Nephron (organoid): ENCODE data around the gene MRE11.

Experiments used
- H3K27ac Mint-ChIP-seq, 3 experiments: 2 replicates each; pipeline ENCODE4 v1.8.0; 2020; ENCODE audit warnings: mixed read lengths in 3 of 3, mild to moderate bottlenecking in 2 of 3, moderate library complexity in 1 of 3
- H3K27me3 Mint-ChIP-seq: 2 replicates; pipeline ENCODE4 v1.8.0; 2021; ENCODE audit warnings: low read depth, mild to moderate bottlenecking, moderate library complexity, mixed read lengths
- H3K36me3 Mint-ChIP-seq: 2 replicates; pipeline ENCODE4 v1.8.0; 2020; ENCODE audit warnings: low read depth, mixed read lengths
- H3K4me1 Mint-ChIP-seq: 2 replicates; pipeline ENCODE4 v1.8.0; 2020; ENCODE audit warnings: mixed read lengths
- H3K4me3 Mint-ChIP-seq, 3 experiments: 2 replicates each; pipeline ENCODE4 v1.8.0; 2020; ENCODE audit warnings: mild to moderate bottlenecking in 3 of 3, mixed read lengths in 3 of 3, moderate library complexity in 2 of 3
- H3K9me3 Mint-ChIP-seq: 2 replicates; pipeline ENCODE4 v1.8.0; 2020; ENCODE audit warnings: mixed read lengths
- TF ChIP-seq, protein P1 (sequence below), 3 experiments: fragments of 200-600 bp; sonication (generic); IDR thresholded peaks; one replicate each; pipeline ENCODE4 v1.5.0; 2021; ENCODE audit warnings: antibody characterized with exemption in 3 of 3; ENCODE audit not compliant: unreplicated experiment in 3 of 3

MRE11 gene

DNA sequence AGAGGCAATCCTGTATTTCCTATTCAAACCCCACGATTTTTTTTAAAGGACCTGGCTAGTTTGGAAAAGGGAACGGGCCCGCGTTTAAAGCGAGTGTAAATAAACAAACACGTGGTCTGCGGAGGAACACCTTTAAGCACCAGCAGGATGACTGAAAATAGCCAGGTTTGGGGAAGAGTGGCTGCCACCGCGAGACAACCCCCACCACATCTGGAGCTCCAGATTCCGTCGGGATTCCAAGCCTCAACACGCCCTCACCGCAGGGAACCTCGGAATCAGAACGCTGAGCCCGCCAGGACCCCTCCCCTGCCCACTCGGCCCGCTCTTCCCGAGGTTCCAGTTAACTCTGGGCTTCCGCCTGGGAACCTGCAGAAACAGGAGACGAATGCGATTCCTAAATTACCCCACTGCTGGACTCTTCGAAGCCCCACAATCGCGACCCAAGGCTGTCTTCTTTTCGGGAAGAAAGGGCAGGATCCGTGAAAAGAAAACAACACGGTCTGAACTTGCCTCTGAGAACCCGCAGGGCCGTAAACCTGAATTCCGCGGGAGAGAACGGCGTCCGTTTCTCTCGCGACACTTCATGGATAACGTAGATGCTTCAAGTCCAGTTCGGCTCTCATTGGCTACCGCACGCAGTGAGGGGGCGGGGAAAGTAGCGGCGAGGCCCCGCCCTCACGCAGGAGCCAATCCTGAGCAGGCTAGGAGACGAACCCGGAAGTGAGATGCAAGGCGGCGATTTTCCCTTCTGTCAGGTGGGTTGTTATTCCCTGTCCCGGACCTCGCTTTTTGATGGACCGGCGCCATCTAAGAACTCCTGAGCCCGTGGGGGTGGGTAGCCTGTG lies at the start of gene MRE11, which contains the start of gene ANKRD49:
Gene MRE11 (minus strand): TSS at position 564 of the 845 bp plus-strand sequence. CDS start 1,043 bp downstream, outside the sequence.
Gene ANKRD49 (plus strand): TSS at position 704 of the 845 bp plus-strand sequence. CDS start 2,710 bp downstream, outside the sequence.
- TF ChIP-seq, protein P1, sequence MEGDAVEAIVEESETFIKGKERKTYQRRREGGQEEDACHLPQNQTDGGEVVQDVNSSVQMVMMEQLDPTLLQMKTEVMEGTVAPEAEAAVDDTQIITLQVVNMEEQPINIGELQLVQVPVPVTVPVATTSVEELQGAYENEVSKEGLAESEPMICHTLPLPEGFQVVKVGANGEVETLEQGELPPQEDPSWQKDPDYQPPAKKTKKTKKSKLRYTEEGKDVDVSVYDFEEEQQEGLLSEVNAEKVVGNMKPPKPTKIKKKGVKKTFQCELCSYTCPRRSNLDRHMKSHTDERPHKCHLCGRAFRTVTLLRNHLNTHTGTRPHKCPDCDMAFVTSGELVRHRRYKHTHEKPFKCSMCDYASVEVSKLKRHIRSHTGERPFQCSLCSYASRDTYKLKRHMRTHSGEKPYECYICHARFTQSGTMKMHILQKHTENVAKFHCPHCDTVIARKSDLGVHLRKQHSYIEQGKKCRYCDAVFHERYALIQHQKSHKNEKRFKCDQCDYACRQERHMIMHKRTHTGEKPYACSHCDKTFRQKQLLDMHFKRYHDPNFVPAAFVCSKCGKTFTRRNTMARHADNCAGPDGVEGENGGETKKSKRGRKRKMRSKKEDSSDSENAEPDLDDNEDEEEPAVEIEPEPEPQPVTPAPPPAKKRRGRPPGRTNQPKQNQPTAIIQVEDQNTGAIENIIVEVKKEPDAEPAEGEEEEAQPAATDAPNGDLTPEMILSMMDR (IDR thresholded peaks at IDR 0.05; ENCODE audit: unreplicated experiment in 3 of 3) = no peak
- Mint-ChIP-seq H3K27me3 (no peaks in the 10 kb centered on the region), H3K4me3 (peak within 1 kb of the TSS; percentile 87 to 97 (median 92)), H3K4me1 (peaks cover 22% of the 10 kb centered on the region), H3K27ac (peak within 1 kb of the TSS; percentile 87 to 95 (median 94)), H3K9me3 (no peaks in the 10 kb centered on the region), H3K36me3 (peaks cover 32% of the 10 kb centered on the region)

DNA sequence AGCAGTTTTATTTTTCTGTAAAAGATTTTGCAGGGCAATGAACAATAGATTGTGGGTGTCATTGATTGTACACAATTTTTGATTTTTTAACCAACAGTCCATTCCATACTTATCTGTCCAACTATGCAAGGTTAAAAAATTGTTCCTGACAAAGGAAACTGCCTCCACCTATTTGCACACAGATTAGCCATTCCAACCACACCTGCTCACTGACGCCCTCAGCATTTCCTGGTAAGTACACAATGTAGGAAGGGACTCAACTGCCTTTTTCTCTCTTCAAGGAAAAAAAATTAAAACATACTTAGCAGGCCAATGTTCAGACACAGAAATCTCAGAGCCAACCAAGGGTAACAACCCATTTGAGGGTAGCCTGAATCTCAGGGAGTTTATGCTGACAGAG lies 45.8 kb upstream of the MRE11 start:
- H3K4me1 Mint-ChIP-seq = peaks cover 12% of the 10 kb centered on the region
- H3K27ac Mint-ChIP-seq = no peak overlapping the region
- peaks cover 11% of the 10 kb centered on the region for H3K27me3 Mint-ChIP-seq
- no peaks in the 10 kb centered on the region for H3K9me3 Mint-ChIP-seq
- TF ChIP-seq, protein P1 (IDR thresholded peaks at IDR 0.05; ENCODE audit: unreplicated experiment in 3 of 3) = no peak
- H3K36me3 Mint-ChIP-seq = no peaks in the 10 kb centered on the region
- no peak overlapping the region for H3K4me3 Mint-ChIP-seq

DNA sequence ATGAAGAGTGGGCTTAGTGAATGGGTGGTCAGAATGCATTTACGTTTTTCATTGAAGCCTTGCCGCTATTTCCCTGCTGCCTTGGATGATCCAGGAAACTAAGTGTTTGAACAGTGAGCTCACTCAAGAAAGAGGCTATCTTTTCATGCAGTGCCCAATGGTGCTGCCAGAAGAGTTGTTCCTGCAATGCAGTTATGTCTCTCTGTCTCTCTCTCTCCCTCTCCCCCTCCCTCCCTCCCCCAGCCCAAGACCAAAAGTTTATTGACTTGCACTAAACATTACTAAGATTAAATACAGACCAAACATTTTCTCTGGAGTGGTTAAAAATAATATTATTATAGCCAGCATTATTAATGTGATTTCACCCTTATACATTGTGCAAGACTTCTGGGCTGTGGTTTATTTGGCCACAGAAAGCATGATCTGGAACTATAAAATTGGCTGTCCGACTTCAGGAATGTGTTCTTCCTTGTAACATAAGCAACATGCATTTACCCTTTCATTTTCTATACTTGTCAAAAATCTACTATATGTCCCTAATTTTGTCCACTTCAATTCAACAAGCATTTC lies 43.5 kb upstream of the MRE11 start:
- Mint-ChIP-seq H3K27me3 (peaks cover 11% of the 10 kb centered on the region), H3K4me1 (no peaks in the 10 kb centered on the region), H3K4me3 (no peak overlapping the region)

GRCh38 chr11:94536386-94536785 lies 42.7 kb upstream of the MRE11 start:
- Mint-ChIP-seq H3K9me3 (no peaks in the 10 kb centered on the region), H3K4me3 (no peak overlapping the region), H3K36me3 (no peaks in the 10 kb centered on the region), H3K27me3 (peaks cover 6% of the 10 kb centered on the region), H3K4me1 (no peaks in the 10 kb centered on the region), H3K27ac (no peak overlapping the region)
- TF ChIP-seq, protein P1 (IDR thresholded peaks at IDR 0.05; ENCODE audit: unreplicated experiment in 3 of 3) = no peak

More for the DNA sequence above, 43.5 kb upstream of the MRE11 start:
- no peaks in the 10 kb centered on the region for H3K36me3 Mint-ChIP-seq
- H3K9me3 Mint-ChIP-seq = no peaks in the 10 kb centered on the region
- TF ChIP-seq, protein P1 (IDR thresholded peaks at IDR 0.05; ENCODE audit: unreplicated experiment in 3 of 3) = no peak
- no peak overlapping the region for H3K27ac Mint-ChIP-seq

GRCh38 chr11:94533696-94534630 lies 40.3 kb upstream of the MRE11 start:
- Mint-ChIP-seq H3K4me3 (no peak overlapping the region), H3K9me3 (no peaks in the 10 kb centered on the region), H3K36me3 (no peaks in the 10 kb centered on the region), H3K4me1 (no peaks in the 10 kb centered on the region), H3K27me3 (no peaks in the 10 kb centered on the region), H3K27ac (no peak overlapping the region)
- TF ChIP-seq, protein P1 (IDR thresholded peaks at IDR 0.05; ENCODE audit: unreplicated experiment in 3 of 3) = no peak
